ENCODE results near the gene ZBTB20.

Gene ZBTB20

DNA sequence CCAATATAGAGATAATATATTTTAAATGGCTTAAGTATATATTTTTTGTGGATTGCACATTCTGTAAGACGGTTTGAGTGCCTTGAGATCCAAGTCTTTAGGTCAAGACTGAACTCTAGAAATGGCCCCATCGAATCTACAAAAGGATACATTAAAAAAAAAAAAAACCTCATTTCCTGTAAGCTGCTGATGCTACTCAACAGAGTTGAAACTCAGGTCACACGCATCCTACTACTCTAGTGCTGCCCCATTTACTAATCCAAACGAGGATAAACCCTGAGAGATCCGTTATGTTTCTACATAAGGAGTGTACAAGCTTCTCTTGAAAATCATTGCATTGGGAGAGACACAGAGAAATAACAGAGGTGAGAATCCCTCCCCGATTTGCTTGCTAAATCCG is 666.0 kb downstream of the ZBTB20 start:
- no peak for DNase-seq (ENCODE audit: low read depth, low spot score)

GRCh38 chr3:114480442-114480841 is 666.6 kb downstream of the ZBTB20 start:
- no peak for DNase-seq (ENCODE audit: low read depth, low spot score)

DNA sequence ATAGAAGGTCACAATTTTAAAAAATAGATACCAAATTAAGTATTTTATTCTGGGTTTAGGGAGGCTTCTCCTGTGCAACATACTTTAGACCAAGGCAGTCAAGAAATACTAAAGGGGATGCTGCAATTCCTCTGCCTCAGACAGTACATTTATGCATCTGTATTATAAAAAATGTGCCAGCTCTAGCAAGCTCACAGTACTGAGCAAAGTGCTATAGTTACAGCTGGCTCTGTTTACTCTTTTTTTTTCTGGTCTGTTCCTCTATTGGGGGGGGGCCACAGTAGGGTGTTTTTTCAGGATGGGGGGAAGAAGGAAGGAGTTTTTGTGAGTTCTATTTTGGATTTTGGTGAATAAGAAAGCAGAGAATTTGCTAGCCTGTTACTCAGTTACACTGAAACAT is 668.3 kb downstream of the ZBTB20 start:
- no peak for DNase-seq (ENCODE audit: low read depth, low spot score)

- DNase-seq (ENCODE audit: low read depth, low spot score): no peak
Measured at GRCh38 chr3:114476511-114476910, 670.6 kb downstream of the ZBTB20 start.

- DNase-seq (ENCODE audit: low read depth, low spot score): no peak
Measured at GRCh38 chr3:114471478-114471877, 675.6 kb downstream of the ZBTB20 start.

DNA sequence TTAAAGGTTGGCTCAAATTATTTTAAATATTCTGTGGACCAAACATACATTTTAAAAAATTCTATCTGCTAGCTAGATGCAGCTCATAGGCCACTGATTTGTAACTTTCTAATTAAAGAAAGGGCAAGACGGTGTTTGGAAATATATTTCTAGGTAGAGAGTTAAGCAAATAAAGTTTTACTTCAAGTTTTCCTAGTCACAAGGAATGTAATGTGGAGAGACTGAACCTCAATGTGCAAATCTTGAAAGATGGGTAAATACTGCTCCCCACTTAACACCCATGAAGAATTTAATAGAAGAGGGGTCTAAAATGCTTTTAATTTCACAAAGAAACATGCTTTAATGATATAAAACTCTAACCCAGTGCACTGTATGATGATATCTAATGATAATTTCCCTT is 678.0 kb downstream of the ZBTB20 start:
- no peak for DNase-seq (ENCODE audit: low read depth, low spot score)

GRCh38 chr3:114466816-114467215 is 680.3 kb downstream of the ZBTB20 start:
- DNase-seq (ENCODE audit: low read depth, low spot score): no peak

- DNase-seq (ENCODE audit: low read depth, low spot score): no peak
Measured at GRCh38 chr3:114466251-114466650, 680.8 kb downstream of the ZBTB20 start.

DNA sequence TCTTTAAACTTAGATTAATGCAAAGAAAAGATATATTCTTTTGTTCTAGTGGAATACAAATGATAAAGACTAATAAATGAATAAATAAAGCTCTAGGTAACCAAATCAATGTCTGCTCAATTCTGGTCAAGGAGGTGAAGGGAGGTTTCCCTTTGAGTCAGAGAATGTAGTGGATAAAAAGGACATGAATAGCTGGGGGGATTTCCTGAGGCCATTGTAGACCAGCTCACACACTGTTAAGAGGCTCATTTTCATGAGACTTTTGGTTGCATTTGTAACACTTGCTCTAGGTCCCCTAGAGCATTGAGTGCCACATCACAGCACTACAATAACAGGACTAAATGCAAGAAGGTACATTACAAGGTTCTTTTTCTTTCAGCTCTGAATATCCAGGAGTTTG is 682.5 kb downstream of the ZBTB20 start:
- no peak for DNase-seq (ENCODE audit: low read depth, low spot score)

DNA sequence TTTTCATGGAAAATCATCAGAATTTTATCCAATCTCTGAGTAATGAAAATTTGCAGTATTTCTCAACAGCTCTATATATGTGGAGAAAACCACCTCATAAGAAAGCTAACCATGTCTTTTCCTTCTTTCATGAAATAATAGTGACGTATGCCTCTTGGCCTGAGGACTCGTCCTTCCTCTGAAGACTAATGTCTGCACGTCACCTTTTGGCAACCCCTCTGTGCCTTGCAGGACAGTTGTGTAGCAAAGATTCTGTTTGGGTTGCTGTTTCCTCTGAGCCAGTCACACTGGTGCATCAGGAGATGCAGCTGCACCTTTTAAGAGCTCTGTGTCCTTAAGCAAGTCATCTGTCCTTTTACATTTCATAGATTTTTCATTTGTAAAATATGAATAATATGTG is 684.3 kb downstream of the ZBTB20 start:
- DNase-seq (ENCODE audit: low read depth, low spot score): no peak

GRCh38 chr3:114460459-114460858 is 686.6 kb downstream of the ZBTB20 start:
- no peak for DNase-seq (ENCODE audit: low read depth, low spot score)

- DNase-seq (ENCODE audit: low read depth, low spot score): no peak
Measured at GRCh38 chr3:114456742-114457141, 690.3 kb downstream of the ZBTB20 start.

- no peak for DNase-seq (ENCODE audit: low read depth, low spot score)
Measured at GRCh38 chr3:114455432-114455831, 691.7 kb downstream of the ZBTB20 start.

DNA sequence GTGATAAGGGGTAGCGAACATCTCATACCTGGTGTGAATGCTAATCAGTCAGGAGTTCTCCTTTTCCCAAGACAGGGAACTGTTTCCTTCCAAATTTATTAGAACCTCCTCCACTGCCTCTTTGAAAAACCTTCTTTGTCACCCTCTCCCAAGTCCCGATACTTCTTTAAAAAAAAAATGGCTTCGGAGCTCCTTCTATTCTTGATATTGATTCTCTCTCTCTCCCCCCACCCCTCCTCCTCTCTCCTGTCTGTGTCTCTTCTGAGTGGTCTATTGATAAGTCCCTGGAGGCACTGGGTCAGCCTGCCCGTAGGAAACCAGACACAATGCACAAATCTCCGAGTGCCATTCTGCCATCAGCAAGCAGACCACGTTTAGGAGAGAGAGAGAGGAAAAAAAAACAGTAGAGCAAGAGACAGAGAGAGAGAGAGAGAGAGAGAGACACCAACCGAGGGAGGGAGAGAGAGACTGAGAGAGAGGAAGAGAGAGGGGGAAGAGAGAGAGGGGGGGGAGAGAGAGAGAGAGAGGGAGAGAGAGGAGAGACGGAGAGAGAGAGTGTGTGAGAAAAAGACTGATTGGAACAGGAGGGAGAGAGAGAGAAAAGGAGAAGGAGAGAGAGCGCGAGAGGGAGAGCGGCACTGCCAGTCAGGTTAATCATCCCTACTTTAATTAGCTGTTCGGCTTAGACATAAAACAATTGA is 692.4 kb downstream of the ZBTB20 start:
- DNase-seq (ENCODE audit: low read depth, low spot score): no peak

DNA sequence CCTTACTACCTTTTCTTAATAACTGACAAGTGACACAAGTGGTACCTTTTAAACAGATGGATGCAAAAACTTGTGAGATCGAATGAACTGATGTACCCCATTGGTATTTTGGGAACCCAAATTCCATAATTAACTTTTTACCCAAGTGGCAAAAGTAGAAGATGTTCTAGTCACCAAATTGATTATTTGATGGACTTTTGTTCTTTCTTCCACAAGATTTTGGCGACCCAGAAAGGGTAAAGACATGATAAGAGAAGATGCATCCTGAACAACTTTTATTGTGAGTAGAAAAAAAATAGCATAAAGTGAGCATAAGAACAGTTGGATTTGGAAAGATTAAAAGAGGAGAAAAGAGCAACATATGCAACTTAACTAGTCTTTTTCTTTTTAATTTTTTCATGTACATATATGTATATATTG is 693.7 kb downstream of the ZBTB20 start:
- no peak for DNase-seq (ENCODE audit: low read depth, low spot score)

DNA sequence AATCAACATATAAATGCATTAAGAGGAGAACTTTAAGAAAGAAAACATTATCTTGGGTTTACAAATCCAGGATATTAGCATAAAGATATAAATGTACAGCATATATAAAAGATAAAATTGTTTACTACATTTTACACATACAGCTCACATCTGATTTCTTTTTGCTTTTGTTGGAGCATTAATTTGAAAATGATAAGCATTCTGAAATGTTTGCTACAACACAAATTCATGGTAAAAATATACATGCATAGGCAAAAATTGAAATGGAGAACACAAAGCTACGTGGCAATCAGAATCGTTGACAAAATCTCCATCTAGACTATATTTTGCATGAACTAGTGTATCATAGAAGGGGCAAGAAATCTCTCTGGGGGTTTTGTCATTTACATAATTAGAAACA is 694.2 kb downstream of the ZBTB20 start:
- no peak for DNase-seq (ENCODE audit: low read depth, low spot score)

DNA sequence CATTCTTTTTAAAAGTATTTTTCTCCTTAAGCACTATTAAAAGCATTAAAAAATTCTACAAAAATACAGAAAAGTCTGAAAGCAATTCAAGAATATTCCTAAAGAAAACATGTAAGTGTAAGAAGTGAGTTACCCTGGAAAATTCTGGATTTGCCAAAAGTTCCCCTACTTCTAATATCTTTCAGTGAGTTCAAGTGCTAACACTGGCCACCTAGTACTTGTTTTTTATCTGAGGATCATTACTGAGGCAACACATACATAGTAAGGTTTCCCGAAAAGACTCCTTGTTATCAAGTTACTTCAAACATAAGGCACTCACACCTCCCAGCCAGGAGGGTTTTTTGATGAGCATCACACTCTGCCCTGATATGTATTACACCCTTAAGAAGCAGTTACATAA is 694.8 kb downstream of the ZBTB20 start:
- DNase-seq (ENCODE audit: low read depth, low spot score): no peak

- DNase-seq (ENCODE audit: low read depth, low spot score): no peak
Measured at GRCh38 chr3:114451561-114452018, 695.5 kb downstream of the ZBTB20 start.

- no peak for DNase-seq (ENCODE audit: low read depth, low spot score)
Measured at GRCh38 chr3:114451051-114451451, 696.0 kb downstream of the ZBTB20 start.

GRCh38 chr3:114450008-114450596 is 697.0 kb downstream of the ZBTB20 start:
- DNase-seq (ENCODE audit: low read depth, low spot score): no peak

GRCh38 chr3:114449271-114450007 is 697.6 kb downstream of the ZBTB20 start:
- DNase-seq (ENCODE audit: low read depth, low spot score): no peak

DNA sequence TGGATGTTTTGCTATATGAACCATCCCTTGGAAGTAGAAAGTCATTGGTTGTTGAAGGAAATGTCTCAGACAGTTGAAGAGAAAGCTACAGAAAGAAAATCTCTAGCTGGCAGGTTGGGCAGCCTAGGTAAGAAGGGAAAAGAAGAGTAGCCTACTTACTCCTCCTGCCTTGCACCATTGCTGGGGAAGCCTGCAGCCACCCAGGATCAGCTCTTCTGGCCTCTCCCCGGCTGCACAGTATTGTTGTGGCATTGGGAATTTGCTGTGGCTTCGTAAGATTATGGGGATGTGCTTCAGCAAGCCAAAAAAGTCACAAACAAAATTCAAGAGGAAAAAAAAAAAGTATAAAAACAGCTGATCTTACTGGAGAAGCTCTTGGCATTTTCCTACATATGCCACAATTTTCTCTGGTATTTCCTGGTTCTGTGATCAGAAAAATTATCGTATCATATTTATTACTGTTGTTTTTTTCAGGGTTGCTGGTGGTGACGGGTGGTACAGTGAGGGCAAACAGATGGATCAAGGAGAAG is 699.1 kb downstream of the ZBTB20 start:
- DNase-seq (ENCODE audit: low read depth, low spot score): no peak

- DNase-seq (ENCODE audit: low read depth, low spot score): no peak
Measured at GRCh38 chr3:114447545-114447944, 699.5 kb downstream of the ZBTB20 start.
